Rectal smooth muscle tissue (tissue), 1 donor: ENCODE measurements around the gene EFNB2.
A peak's percentile ranks its signal among the peaks of the same experiment; 100 is the strongest.

Source experiments
- H3K27ac ChIP-seq: one replicate; pipeline ENCODE4 v1.7.0; 2013; ENCODE audit warnings: low read depth, low read length, inconsistent platforms
- H3K27me3 ChIP-seq: one replicate; pipeline ENCODE4 v1.7.0; 2013; ENCODE audit warnings: low read length; ENCODE audit not compliant: control insufficient read depth, insufficient read depth
- H3K36me3 ChIP-seq: one replicate; pipeline ENCODE4 v1.7.0; 2013; ENCODE audit warnings: low read length; ENCODE audit not compliant: control insufficient read depth, insufficient read depth
- H3K4me1 ChIP-seq: one replicate; pipeline ENCODE4 v1.7.0; 2013; ENCODE audit warnings: low read length; ENCODE audit not compliant: control insufficient read depth, insufficient read depth
- H3K4me3 ChIP-seq: one replicate; pipeline ENCODE4 v1.7.0; 2013; ENCODE audit warnings: low read length
- H3K9ac ChIP-seq: one replicate; pipeline ENCODE4 v1.7.0; 2013; ENCODE audit warnings: low read length

The EFNB2 gene

GRCh38 chr13:106535552-106536243 lies at the start of gene EFNB2:
Gene EFNB2 (minus strand): TSS chr13:106535662. CDS start chr13:106534964, 698 bp downstream.
- no peaks in the 10 kb centered on the region for H3K36me3 ChIP-seq
- peak within 1 kb of the TSS; percentile 1 for H3K9ac ChIP-seq
- H3K27ac ChIP-seq: peak within 1 kb of the TSS; percentile 74
- peak within 1 kb of the TSS; percentile 67 for H3K4me3 ChIP-seq
- H3K4me1 ChIP-seq: peaks cover 2% of the 10 kb centered on the region
- no peaks in the 10 kb centered on the region for H3K27me3 ChIP-seq

- no peak overlapping the region for H3K27ac ChIP-seq
- H3K9ac ChIP-seq: no peak overlapping the region
- H3K27me3 ChIP-seq: no peaks in the 10 kb centered on the region
- no peaks in the 10 kb centered on the region for H3K36me3 ChIP-seq
- no peaks in the 10 kb centered on the region for H3K4me1 ChIP-seq
- H3K4me3 ChIP-seq: no peak overlapping the region
Observed at GRCh38 chr13:106581225-106581624, 45.8 kb upstream of the EFNB2 start.

- Histone ChIP-seq H3K27me3 (no peaks in the 10 kb centered on the region), H3K9ac (no peak overlapping the region), H3K27ac (no peak overlapping the region), H3K36me3 (no peaks in the 10 kb centered on the region), H3K4me3 (no peak overlapping the region), H3K4me1 (no peaks in the 10 kb centered on the region)
Observed at GRCh38 chr13:106575896-106576295, 40.4 kb upstream of the EFNB2 start.

- no peaks in the 10 kb centered on the region for H3K4me1 ChIP-seq
- H3K27ac ChIP-seq: no peak overlapping the region
- no peak overlapping the region for H3K9ac ChIP-seq
- H3K36me3 ChIP-seq: no peaks in the 10 kb centered on the region
- H3K4me3 ChIP-seq: no peak overlapping the region
- no peaks in the 10 kb centered on the region for H3K27me3 ChIP-seq
Observed at GRCh38 chr13:106573868-106574267, 38.4 kb upstream of the EFNB2 start.

GRCh38 chr13:106573284-106573846 lies 37.9 kb upstream of the EFNB2 start:
- Histone ChIP-seq H3K4me1 (peaks cover 1% of the 10 kb centered on the region), H3K27ac (no peak overlapping the region), H3K9ac (no peak overlapping the region), H3K4me3 (no peak overlapping the region), H3K36me3 (no peaks in the 10 kb centered on the region), H3K27me3 (no peaks in the 10 kb centered on the region)

GRCh38 chr13:106570299-106570852 lies 34.9 kb upstream of the EFNB2 start:
- no peak overlapping the region for H3K27ac ChIP-seq
- H3K9ac ChIP-seq: no peak overlapping the region
- no peak overlapping the region for H3K4me3 ChIP-seq
- peaks cover 13% of the 10 kb centered on the region for H3K4me1 ChIP-seq
- H3K27me3 ChIP-seq: no peaks in the 10 kb centered on the region
- H3K36me3 ChIP-seq: no peaks in the 10 kb centered on the region

GRCh38 chr13:106569233-106570095 lies 34.0 kb upstream of the EFNB2 start:
- Histone ChIP-seq H3K4me1 (peaks cover 23% of the 10 kb centered on the region), H3K27me3 (no peaks in the 10 kb centered on the region), H3K27ac (no peak overlapping the region), H3K4me3 (no peak overlapping the region), H3K36me3 (no peaks in the 10 kb centered on the region), H3K9ac (no peak overlapping the region)

- Histone ChIP-seq H3K4me1 (peaks cover 24% of the 10 kb centered on the region), H3K27me3 (no peaks in the 10 kb centered on the region), H3K36me3 (no peaks in the 10 kb centered on the region), H3K4me3 (peak overlapping the region; percentile 89), H3K27ac (no peak overlapping the region), H3K9ac (no peak overlapping the region)
Observed at GRCh38 chr13:106568299-106569003, 33.0 kb upstream of the EFNB2 start.

- peak within 1 kb of the TSS; percentile 89 for H3K4me3 ChIP-seq
- H3K27ac ChIP-seq: peak within 1 kb of the TSS; percentile 97
- peak within 1 kb of the TSS; percentile 92 for H3K9ac ChIP-seq
- H3K4me1 ChIP-seq: peaks cover 24% of the 10 kb centered on the region
- H3K36me3 ChIP-seq: no peaks in the 10 kb centered on the region
- no peaks in the 10 kb centered on the region for H3K27me3 ChIP-seq
Observed at GRCh38 chr13:106567474-106568298, 32.2 kb upstream of the EFNB2 start, which contains the start of gene ARGLU1. Gene ARGLU1 (minus strand): TSS chr13:106568137. CDS start chr13:106567919, 218 bp downstream.

- Histone ChIP-seq H3K27me3 (no peaks in the 10 kb centered on the region), H3K36me3 (no peaks in the 10 kb centered on the region), H3K27ac (peak overlapping the region; percentile 97), H3K4me1 (peaks cover 24% of the 10 kb centered on the region), H3K9ac (peak overlapping the region; percentile 52), H3K4me3 (peak overlapping the region; percentile 89)
Observed at GRCh38 chr13:106566641-106567473, 31.4 kb upstream of the EFNB2 start.
